T47D (cell line): ENCODE measurements around the gene PPP1R13L.
"Not testable (repeated sequence)": the region's sequence is repeated elsewhere in the genome, so short reads cannot be mapped to it uniquely, and the experiment has no call there.

Experiments
- DNase-seq, 2 experiments: peaks; one replicate each; pipeline versions ENCODE4 v3.0.0 to v3.0.0-alpha.2; 2011 to 2012; ENCODE audit warnings: low read depth in 1 of 2, low spot score in 1 of 2
- JUND ChIP-seq: IDR thresholded peaks from 2 replicates; pipeline ENCODE4 v1.6.1; 2012; ENCODE audit warnings: low read depth
- in situ Hi-C: cut with HindIII; loops from 2 replicates; pipeline ENCODE4 v1.10.0; 2016; ENCODE audit warnings: low sequenced_read_pairs, low pct_unique_long_range_greater_than_20kb

Gene PPP1R13L

DNA sequence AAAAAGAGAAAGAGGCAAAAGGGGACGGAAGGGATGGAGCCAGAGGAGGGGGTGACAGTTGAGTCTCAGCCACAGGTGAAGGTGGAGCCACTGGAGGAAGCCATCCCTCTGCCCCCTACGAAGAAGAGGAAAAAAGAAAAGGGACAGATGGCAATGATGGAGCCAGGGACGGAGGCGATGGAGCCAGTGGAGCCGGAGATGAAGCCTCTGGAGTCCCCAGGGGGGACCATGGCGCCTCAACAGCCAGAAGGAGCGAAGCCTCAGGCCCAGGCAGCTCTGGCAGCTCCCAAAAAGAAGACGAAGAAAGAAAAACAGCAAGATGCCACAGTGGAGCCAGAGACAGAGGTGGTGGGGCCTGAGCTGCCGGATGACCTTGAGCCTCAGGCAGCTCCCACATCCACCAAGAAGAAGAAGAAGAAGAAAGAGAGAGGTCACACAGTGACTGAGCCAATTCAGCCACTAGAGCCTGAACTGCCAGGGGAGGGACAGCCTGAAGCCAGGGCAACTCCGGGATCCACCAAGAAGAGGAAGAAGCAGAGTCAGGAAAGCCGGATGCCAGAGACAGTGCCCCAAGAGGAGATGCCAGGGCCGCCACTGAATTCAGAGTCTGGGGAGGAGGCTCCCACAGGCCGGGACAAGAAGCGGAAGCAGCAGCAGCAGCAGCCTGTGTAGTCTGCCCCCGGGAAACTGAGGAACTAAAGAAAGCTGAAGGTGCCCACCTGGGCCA, 4.1 kb upstream of the PPP1R13L start:
- no peak for DNase-seq
- TF ChIP-seq JUND: no peak
- in situ Hi-C loops: no loop called here

DNA sequence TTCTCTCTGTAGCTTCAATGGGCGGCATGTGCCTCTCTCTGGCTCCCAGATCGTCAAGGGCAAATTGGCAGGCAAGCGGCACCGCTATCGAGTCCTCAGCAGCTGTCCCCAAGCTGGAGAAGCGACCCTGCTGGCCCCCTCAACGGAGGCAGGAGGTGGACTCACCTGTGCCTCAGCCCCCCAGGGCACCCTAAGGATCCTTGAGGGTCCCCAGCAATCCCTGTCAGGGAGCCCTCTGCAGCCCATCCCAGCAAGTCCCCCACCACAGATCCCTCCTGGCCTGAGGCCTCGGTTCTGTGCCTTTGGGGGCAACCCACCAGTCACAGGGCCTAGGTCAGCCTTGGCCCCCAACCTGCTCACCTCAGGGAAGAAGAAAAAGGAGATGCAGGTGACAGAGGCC, 3.3 kb upstream of the PPP1R13L start:
- in situ Hi-C loops: no loop called here
- no peak for DNase-seq
- no peak for TF ChIP-seq JUND

DNA sequence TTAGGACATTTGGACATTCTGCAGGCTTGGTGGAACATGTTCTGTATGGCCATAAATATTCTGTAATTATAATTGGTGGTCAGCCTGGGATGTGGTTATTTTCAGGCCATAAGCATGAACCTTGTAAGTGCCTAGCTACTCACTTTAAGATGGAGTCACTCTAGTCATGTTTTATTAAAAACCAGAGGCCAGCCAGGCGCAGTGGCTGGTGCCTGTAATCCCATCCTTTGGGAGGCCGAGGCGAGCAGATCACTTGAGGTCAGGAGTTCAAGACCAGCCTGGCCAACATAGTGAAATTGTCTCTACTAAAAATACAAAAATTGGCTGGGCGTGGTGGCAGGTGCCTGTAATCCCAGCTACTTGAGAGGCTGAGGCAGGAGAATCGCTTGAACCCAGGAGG, 2.7 kb upstream of the PPP1R13L start:
- in situ Hi-C loops, DNase-seq: not testable (repeated sequence)

DNA sequence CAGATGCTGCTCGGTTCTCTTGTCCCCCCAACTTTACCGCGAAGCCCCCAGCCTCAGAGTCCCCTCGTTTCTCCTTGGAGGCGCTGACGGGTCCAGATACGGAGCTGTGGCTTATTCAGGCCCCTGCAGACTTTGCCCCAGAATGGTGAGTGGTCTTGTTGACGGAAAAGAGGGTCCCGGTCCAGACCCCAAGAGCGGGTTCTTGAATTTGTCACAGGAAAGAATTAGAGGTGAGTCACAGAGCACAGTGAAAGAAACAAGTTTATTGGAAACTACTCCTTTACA, 2.2 kb upstream of the PPP1R13L start:
- in situ Hi-C loops: no loop called here
- no peak for DNase-seq
- TF ChIP-seq JUND: no peak

DNA sequence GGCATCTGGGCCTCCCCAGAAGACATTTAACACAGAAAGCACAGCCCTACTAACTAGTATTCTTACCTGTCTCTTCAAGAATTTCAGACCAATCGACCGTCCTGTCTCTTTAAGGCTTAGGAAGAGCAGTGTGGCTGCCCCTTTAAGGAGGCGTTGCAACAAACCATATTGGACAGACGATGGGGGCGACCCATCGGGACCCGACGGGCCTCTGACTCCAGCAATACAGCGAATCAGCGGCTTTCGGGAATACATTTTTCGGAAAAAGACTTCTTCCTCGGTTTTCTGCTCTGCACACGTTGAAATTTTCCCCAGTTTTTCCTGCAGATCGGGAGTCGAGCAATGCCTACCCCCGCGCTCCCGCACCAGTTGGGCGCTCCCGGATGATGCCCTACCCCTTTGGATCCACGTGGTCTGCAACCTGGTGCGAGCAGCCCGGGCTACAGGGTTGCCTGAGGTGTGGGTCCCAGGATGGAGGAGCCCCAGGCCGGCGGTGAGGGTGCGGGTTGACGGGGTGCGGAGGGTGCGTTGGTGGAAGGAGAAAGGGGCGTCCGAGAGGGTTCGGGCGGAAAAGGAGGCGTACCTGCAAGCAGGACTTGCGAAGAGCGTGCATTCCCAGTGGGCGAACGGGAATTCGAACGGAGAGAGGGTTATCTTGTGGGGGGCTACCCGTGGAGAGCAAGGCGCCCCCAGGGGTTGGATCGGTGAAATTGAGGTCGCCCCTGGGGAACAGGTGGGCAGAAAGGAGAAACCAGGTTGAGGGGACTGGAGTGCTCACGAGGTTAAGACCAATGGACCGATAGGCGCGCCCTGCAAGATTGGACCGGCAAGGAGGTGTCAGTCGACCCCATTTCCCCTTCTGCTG, 1.6 kb upstream of the PPP1R13L start, which contains the start of gene POLR1G:
Gene POLR1G (plus strand): TSS at position 419 of the 865 bp plus-strand sequence. CDS start 53 bp downstream, at position 472.
- in situ Hi-C loops: no loop called here
- DNase-seq: peak; percentile 82 to 90
- TF ChIP-seq JUND: 0 out of 2 replicates have a peak, but pooled peaks have one; percentile 47

DNA sequence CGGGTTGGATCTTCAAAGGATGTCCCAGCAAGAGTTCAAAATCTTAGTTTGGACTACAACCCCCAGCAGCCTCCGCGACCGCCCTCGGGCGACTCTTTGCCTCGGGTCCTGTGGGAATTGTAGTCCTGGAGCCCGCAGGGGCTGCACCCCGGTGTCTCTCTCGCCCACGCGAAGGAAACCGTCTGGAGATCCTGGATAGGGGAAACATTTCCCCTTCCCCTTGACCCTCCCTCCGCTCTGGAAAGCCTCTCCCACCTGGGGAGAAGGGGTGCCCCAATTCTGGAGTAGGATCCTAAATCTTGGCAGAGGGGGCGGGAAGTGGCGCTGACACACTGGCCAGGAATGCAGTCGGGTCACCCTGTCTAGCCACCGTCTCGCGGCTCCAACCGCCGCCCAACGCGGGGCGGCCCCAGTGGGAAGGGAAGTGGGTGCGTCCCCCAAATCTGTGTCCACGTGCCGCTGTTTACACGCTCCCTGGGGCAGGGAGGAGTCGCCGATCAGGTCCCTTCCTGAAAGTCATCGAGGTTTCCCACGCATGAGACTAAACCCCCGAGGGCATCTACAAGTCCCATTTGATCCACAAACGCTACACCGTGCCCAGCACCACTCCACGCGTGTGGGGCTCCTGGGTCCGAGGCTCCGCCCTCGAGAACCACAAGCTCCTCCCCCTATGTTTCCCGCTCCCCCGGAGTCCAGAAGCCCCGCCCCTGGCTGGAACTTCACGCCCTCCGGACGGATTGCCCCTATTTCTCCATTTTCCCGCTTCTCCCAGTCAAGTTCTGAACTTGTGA, 761 bp upstream of the PPP1R13L start:
- in situ Hi-C loops: no loop called here
- DNase-seq: peak; percentile 84 to 95

DNA sequence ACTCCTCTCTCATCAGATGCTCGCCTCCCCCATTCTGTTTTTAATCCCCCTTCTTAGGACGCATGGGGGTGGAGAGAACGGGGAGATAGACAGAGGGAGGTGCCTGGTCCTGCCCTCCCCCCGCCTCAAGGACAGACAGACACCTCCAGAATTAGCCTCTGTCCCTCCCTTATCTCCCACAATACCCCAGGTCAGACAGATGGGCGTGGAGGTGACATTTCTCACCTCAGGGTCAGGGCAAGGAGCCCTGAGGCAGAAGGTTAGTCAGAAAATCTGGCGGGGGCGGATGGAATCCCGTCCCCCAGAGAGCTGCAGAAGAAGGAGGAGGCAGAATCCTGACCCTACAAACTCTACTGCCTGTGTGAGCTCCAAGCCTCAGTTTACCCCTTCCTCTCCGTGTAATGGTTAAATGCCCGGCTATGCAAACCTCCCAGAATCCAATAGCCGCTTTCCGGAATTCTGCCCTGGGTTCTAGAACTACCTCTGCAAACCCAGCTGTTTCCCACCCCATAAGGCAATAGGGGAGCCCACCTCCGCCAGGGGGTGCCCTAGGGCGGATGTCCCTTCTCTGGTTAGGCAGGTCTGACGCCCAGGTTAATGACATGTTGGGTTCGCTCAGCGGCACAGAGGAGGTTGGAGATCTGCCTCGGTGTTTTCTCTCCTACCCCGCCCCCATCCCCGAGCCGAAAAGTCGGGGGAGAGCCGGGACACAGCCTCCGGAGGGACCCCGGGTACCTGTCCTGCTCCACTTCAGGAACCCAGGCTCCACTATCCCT, 900 bp downstream of the PPP1R13L start:
- DNase-seq: peak; percentile 67 to 86
- no peak for TF ChIP-seq JUND
- in situ Hi-C loops: no loop called here

More for the DNA sequence above, 761 bp upstream of the PPP1R13L start:
- TF ChIP-seq JUND: peak; percentile 87

DNA sequence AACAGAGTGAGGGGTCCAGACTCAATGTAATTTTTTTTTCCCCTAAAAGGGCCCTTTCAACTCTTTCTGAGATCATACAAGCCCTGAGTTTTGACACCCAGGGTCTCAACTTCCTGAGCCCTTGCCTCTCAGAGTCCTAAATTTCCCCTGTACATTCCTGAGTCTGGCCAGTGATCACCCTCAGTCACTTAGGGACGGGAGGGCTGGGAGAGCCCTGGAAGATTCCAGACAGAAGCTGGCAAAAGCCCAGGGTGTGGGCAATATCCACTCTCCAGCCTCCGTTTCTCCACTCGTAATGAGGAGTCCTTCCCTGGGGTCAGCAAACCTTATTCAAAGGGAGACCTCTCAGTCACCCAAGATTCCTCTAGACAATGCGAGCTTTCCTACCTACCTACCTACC, 1.6 kb downstream of the PPP1R13L start:
- in situ Hi-C loops: no loop called here

DNA sequence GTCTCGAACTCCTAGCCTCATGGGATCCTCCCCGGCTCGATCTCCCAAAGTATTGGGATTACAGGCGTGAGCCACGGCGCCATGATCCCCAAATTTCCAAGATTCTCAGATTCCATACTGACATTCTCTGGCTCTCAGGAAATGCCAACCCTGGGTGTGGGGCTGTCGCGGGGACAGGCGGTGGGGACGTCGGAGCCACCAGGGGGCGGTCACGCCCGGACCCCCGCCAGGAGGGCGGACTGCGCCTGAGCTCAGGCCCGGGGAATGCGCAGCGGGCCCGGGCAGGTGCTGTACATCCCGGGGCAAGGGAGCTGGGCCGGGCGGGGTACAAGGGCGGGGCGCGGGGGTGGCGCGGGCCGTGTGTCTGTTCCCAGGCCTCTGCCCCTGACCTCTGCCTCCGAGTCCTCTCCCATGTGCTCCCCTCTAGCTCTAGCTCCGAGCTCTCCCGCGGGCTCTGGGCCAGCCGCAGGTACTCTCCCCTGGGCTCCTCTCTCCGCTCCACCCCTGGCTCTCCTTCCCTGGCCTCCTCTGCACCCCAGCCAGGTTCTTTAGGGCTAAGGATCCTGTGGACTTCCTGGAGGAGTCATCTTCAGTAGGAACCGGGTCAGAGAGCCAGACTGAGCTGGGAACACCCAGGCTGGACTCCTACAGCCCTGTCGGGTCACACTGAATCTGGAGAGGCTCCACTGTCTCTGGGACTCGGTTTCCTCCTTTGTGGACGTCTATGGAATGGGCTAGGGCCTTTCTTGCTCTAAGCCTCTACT, 2.4 kb downstream of the PPP1R13L start:
- in situ Hi-C loops: no loop called here
- no peak for TF ChIP-seq JUND
- DNase-seq: no peak

More for the DNA sequence above, 1.6 kb downstream of the PPP1R13L start:
- no peak for DNase-seq
- TF ChIP-seq JUND: no peak

DNA sequence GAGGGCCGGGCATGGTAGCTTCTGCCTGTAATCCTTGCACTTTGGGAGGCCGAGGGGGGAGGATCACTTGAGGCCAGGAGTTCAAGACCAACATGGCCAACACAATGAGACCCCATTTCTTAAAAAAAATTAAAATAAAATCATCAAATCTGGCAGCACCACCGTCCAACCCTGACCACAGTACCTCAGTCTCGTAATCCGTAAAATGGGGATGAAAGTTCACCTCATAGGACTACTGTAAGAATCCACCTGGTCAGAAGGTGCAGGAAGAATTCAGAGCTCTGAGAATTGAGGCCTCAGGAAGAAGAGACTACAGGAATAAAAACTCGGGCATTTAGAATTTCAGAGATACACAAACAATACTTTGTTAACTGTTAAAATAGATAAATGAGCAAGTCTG, 3.1 kb downstream of the PPP1R13L start:
- no peak for TF ChIP-seq JUND
- no peak for DNase-seq
- in situ Hi-C loops: no loop called here

DNA sequence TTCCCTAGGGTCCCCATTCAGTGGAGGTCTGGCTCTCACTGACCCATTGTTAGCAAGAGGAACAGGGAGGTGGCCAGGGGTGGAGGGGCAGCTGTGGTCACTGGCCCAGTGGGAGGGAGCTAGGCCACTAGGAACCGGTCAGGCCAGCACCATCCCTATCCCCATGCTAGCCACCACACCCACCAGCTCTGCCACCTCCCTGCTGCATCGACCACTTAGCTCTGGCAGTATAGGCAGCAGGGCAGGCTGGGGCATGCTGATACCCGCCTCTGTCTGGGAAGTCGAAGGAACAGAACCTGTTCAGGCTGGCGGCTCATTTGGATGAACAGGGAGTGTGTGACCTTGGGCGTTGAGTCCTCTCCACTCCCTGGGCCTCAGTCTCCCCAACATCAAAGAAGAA, 4.7 kb downstream of the PPP1R13L start:
- DNase-seq: peak in 1 of 2 experiments; percentile 36
- TF ChIP-seq JUND: no peak
- in situ Hi-C loops: no loop called here
